Activated CD4-positive, alpha-beta memory T cell treated with anti-CD3 and anti-CD28 coated beads, Interleukin-2, amount 10 ng/mL, durations not matched to agents 7 days and 5 days (primary cell): Measurements from ENCODE around the gene CORO2B. TPM values are rescaled to one million over a fixed set of nuclear protein-coding genes. Genes with fewer than 3 reads are reported as not detected.

Experiments used
- CTCF ChIA-PET: fragments of 350-600 bp; sonication (Branson Sonifier 250); formaldehyde crosslinking; loops from one replicate; lab custom pipeline; 2021; ENCODE audit warnings: antibody characterized with exemption, inconsistent platforms; lab: Charles Lee
- POLR2A ChIA-PET: fragments of 350-600 bp; sonication (Branson Sonifier 250); formaldehyde crosslinking; loops from one replicate; lab custom pipeline; 2021; ENCODE audit warnings: antibody characterized with exemption; lab: Charles Lee
- DNase-seq: peaks from one replicate; pipeline ENCODE4 v3.0.0-alpha.2; 2020
- H3K27ac Mint-ChIP-seq: one replicate; pipeline ENCODE4 v1.8.0; 2021; ENCODE audit warnings: mild to moderate bottlenecking, mixed read lengths
- H3K27me3 Mint-ChIP-seq: one replicate; pipeline ENCODE4 v1.8.0; 2021; ENCODE audit warnings: mixed read lengths
- H3K36me3 Mint-ChIP-seq: one replicate; pipeline ENCODE4 v1.8.0; 2021; ENCODE audit warnings: low read depth, mixed read lengths
- H3K4me1 Mint-ChIP-seq: one replicate; pipeline ENCODE4 v1.8.0; 2021; ENCODE audit warnings: mixed read lengths
- H3K4me3 Mint-ChIP-seq: one replicate; pipeline ENCODE4 v1.8.0; 2021; ENCODE audit warnings: mild to moderate bottlenecking, mixed read lengths
- H3K9me3 Mint-ChIP-seq: one replicate; pipeline ENCODE4 v1.8.0; 2021; ENCODE audit warnings: mixed read lengths
- total RNA-seq, 2 experiments: library from RNA; stranded (reverse); gene quantifications; one replicate each; pipeline ENCODE4 v1.2.3, GENCODE V29; 2021

Gene CORO2B
- total RNA-seq, 2 experiments from 2014 or later, result not detected

GRCh38 chr15:68583321-68583720 lies 4.5 kb downstream of the CORO2B start:
- Mint-ChIP-seq H3K36me3 (no peaks in the 10 kb centered on the region), H3K9me3 (no peaks in the 10 kb centered on the region), H3K4me1 (peaks cover 11% of the 10 kb centered on the region), H3K4me3 (no peak overlapping the region), H3K27me3 (peaks cover 20% of the 10 kb centered on the region), H3K27ac (no peak overlapping the region)
- DNase-seq, result no peak
- POLR2A ChIA-PET, result no interaction called here
- CTCF ChIA-PET, result no interaction called here

GRCh38 chr15:68583936-68584755 lies 5.4 kb downstream of the CORO2B start:
- Mint-ChIP-seq H3K27ac (no peak overlapping the region), H3K4me1 (peaks cover 11% of the 10 kb centered on the region), H3K4me3 (no peak overlapping the region), H3K36me3 (no peaks in the 10 kb centered on the region), H3K9me3 (no peaks in the 10 kb centered on the region), H3K27me3 (peaks cover 20% of the 10 kb centered on the region)
- ChIA-PET POLR2A (no interaction called here), CTCF (no interaction called here)
- no peak for DNase-seq

DNA sequence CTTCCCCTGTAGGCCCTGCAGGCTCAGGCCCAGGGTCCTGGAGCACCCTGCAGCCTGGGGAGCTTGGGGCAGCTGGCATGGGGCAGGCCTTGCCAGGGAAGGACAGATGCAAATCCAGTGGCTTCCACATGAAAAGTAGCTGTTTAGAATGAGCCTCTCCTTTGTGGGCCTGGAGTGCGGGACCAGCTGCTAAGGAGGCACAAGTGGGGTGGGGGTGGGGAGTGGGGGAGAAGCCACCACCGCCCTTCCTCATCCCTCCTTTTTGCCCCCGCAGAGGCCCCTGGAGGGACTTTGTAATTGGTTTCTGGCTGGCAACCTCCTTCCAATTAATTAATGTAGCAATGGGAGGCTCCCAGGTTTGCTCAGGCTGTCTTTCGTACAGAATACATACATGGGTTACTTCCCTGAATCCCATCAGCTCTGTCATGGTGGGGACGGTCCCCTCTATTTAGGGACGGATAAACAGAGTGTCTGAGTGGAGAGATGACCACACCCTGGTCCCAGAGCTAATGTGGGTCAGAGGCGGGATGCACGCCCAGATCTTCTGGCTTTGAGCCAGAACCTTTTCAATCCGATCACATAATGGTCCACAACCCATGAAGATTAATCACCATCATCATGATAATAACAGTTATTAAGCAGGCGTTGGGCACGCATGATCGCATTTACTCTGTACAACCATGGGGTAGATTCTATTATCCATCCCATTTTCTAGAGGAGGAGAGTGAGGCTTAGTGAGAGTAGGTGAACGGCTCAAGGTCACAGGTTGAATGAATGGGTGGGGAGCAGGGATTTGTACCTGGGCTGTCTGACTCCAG lies 6.2 kb downstream of the CORO2B start:
- Mint-ChIP-seq H3K4me1 (peaks cover 9% of the 10 kb centered on the region), H3K36me3 (no peaks in the 10 kb centered on the region), H3K27ac (no peak overlapping the region), H3K27me3 (peaks cover 14% of the 10 kb centered on the region), H3K4me3 (no peak overlapping the region), H3K9me3 (no peaks in the 10 kb centered on the region)
- no peak for DNase-seq
- POLR2A ChIA-PET, result no interaction called here
- CTCF ChIA-PET, result no interaction called here

DNA sequence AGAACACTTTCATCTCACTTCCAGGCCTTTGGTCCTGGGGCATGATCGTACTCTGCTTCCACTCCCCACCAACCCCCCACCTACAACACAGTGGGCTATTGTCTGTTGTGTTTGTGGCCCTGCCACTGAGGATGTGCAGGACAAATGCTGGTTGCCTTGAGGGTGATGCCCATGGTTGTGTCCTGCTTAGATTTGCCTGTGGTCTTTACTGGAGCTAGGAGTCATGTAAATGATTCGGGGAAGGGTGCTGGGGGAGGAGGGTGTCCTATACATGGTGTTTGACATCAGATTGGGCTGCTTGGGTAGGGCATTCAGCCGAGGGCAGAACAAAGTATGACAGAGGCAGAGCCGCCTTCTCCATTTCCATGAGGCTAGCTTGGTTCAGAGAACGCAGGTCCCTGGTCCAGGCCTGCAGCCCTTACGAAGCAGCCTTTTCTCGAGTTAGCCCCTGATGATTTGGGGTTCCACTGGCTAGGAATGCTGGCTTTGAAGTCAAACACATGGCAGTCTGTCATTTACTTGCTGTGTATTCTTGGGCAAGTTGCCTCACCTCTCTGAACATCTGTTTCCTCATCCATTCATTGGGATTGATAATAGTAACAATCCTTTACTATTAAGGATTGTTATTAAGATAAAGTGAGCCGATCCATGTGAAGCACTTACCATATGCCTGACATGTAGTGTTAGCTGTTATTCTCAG lies 6.9 kb downstream of the CORO2B start:
- Mint-ChIP-seq H3K27ac (no peak overlapping the region), H3K36me3 (no peaks in the 10 kb centered on the region), H3K27me3 (peaks cover 8% of the 10 kb centered on the region), H3K4me3 (no peak overlapping the region), H3K4me1 (peaks cover 9% of the 10 kb centered on the region), H3K9me3 (no peaks in the 10 kb centered on the region)
- CTCF ChIA-PET, result no interaction called here
- DNase-seq, result no peak
- POLR2A ChIA-PET, result no interaction called here

DNA sequence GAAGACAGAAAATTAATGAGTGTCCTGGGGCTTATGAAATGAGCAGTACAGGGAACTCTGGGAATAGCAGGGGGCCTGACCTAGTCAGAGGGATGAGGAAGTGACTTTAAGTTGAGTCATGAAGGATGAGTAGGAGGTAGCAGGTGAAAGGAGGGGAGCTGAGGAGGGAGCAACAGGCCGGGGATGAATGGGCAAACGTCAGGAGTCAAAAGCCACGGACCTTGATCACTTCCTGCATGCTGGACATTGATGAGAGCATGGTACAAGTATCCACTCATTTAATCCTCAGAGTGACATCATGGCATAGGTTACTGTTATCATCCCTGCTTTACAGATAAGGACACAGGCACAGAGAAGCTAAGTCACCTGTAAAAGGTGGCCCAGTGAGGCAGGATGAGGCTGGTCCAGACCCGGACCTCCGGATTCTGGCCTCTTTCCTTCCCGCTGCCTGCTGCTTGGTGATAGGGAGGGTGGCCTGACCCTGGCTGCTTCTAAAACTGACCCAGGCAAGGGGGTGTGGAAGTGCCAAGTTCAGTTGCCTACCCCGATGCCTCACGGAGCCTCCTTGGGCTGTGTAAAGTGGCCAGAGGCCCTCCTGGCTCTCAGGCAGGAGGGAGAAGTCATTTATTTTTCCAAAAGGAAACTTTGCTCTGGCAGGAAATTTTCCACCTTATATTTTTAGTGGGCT lies 7.6 kb downstream of the CORO2B start:
- H3K4me1 Mint-ChIP-seq, result peaks cover 9% of the 10 kb centered on the region
- H3K4me3 Mint-ChIP-seq, result no peak overlapping the region
- ChIA-PET CTCF (no interaction called here), POLR2A (no interaction called here)
- H3K36me3 Mint-ChIP-seq, result no peaks in the 10 kb centered on the region
- H3K27ac Mint-ChIP-seq, result no peak overlapping the region
- DNase-seq, result no peak
- peaks cover 4% of the 10 kb centered on the region for H3K27me3 Mint-ChIP-seq
- no peaks in the 10 kb centered on the region for H3K9me3 Mint-ChIP-seq

- no peak overlapping the region for H3K4me3 Mint-ChIP-seq
- peaks cover 1% of the 10 kb centered on the region for H3K27me3 Mint-ChIP-seq
- H3K36me3 Mint-ChIP-seq, result no peaks in the 10 kb centered on the region
- CTCF ChIA-PET, result no interaction called here
- POLR2A ChIA-PET, result no interaction called here
- H3K27ac Mint-ChIP-seq, result no peak overlapping the region
- H3K4me1 Mint-ChIP-seq, result peaks cover 9% of the 10 kb centered on the region
- DNase-seq, result no peak
- H3K9me3 Mint-ChIP-seq, result no peaks in the 10 kb centered on the region
Observed at GRCh38 chr15:68587769-68588385, 9.1 kb downstream of the CORO2B start.

- no peak for DNase-seq
- H3K4me3 Mint-ChIP-seq, result no peak overlapping the region
- H3K27me3 Mint-ChIP-seq, result peaks cover 6% of the 10 kb centered on the region
- ChIA-PET CTCF (no interaction called here), POLR2A (no interaction called here)
- peaks cover 9% of the 10 kb centered on the region for H3K4me1 Mint-ChIP-seq
- H3K9me3 Mint-ChIP-seq, result no peaks in the 10 kb centered on the region
- no peak overlapping the region for H3K27ac Mint-ChIP-seq
- no peaks in the 10 kb centered on the region for H3K36me3 Mint-ChIP-seq
Observed at GRCh38 chr15:68589053-68589452, 10.3 kb downstream of the CORO2B start.

DNA sequence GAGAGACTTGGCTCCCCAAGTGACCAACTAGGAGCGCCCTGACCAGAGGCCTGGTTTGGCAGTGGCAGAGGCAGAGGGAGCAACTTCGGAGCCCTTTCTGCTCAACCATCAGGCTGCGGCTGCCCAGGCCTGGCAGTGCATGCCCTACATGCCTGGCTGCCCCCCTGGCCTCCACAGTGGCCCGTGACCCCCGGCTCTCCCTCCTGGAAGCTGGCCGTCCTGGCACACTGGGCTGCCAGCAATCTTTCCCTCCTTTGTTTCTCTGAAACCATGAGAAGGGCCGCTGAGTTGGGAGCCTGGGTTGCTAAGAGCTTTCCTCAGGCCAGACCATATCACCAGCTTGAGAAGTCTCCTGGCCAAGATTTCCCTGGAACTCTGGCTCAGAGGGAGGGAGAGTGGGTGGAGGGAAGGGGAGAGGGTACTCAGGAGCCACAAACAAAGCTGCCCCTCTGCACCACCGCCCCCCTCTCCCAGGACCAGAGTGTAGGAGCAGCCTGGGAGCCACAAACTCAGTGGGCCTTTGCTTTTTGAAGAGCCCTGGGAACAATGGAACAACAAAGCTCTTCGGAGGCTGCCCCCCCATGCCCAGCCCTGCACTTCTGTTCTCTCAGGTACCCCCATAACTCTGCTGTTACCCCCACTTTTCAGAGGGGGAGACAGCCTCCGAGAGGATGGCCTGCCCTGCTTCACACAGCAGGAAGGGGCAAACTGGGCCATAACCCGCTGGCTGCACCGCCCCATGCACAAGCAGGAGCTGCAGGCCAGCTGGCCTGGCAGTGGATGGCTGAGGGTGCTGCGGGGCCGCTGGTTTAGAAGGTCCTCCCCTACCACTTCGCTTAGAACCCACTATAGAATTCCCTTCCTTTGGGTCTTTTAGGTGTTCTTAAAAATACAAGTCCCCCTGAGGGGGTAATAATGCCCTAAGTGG lies 11.3 kb downstream of the CORO2B start:
- no peak overlapping the region for H3K27ac Mint-ChIP-seq
- H3K4me3 Mint-ChIP-seq, result no peak overlapping the region
- peaks cover 6% of the 10 kb centered on the region for H3K27me3 Mint-ChIP-seq
- no peaks in the 10 kb centered on the region for H3K9me3 Mint-ChIP-seq
- peaks cover 9% of the 10 kb centered on the region for H3K4me1 Mint-ChIP-seq
- POLR2A ChIA-PET, result no interaction called here
- no peak for DNase-seq
- CTCF ChIA-PET, result no interaction called here
- no peaks in the 10 kb centered on the region for H3K36me3 Mint-ChIP-seq

GRCh38 chr15:68590721-68591389 lies 12.1 kb downstream of the CORO2B start:
- H3K4me3 Mint-ChIP-seq, result no peak overlapping the region
- no peak overlapping the region for H3K27ac Mint-ChIP-seq
- H3K36me3 Mint-ChIP-seq, result no peaks in the 10 kb centered on the region
- H3K4me1 Mint-ChIP-seq, result peaks cover 9% of the 10 kb centered on the region
- POLR2A ChIA-PET, result no interaction called here
- CTCF ChIA-PET, result no interaction called here
- no peak for DNase-seq
- no peaks in the 10 kb centered on the region for H3K9me3 Mint-ChIP-seq
- peaks cover 6% of the 10 kb centered on the region for H3K27me3 Mint-ChIP-seq

GRCh38 chr15:68592054-68592453 lies 13.3 kb downstream of the CORO2B start:
- Mint-ChIP-seq H3K9me3 (no peaks in the 10 kb centered on the region), H3K4me3 (no peak overlapping the region), H3K4me1 (peaks cover 7% of the 10 kb centered on the region), H3K27ac (no peak overlapping the region), H3K36me3 (no peaks in the 10 kb centered on the region), H3K27me3 (peaks cover 6% of the 10 kb centered on the region)
- no peak for DNase-seq
- ChIA-PET CTCF (no interaction called here), POLR2A (no interaction called here)

- Mint-ChIP-seq H3K4me3 (no peak overlapping the region), H3K4me1 (peaks cover 7% of the 10 kb centered on the region), H3K9me3 (no peaks in the 10 kb centered on the region), H3K27me3 (peaks cover 6% of the 10 kb centered on the region), H3K36me3 (no peaks in the 10 kb centered on the region), H3K27ac (no peak overlapping the region)
- POLR2A ChIA-PET, result no interaction called here
- no peak for DNase-seq
- CTCF ChIA-PET, result interaction anchor here (1.4 kb wide), 1 partner anchor 81 kb away, joined by 4 read pairs; no protein-coding TSS in a partner anchor
Observed at GRCh38 chr15:68592544-68592943, 13.8 kb downstream of the CORO2B start.
